A673 (cell line): ENCODE data around the gene ZBTB20.

Experiments used
- CTCF ChIP-seq: fragments of 300-800, 200-600 bp; sonication (generic); conservative IDR thresholded peaks from 2 replicates; pipeline ENCODE4 v1.5.1; 2017; ENCODE audit warnings: low read depth, mild to moderate bottlenecking, antibody characterized with exemption, low read length, moderate library complexity, mixed read lengths
- EZH2 ChIP-seq: fragments of 200-600 bp; sonication (generic); IDR thresholded peaks from 2 replicates; pipeline ENCODE4 v1.6.1; 2017; ENCODE audit warnings: borderline replicate concordance, low read depth, mild to moderate bottlenecking, mixed read lengths, antibody characterized with exemption, low read length; ENCODE audit not compliant: poor library complexity, severe bottlenecking

- TF ChIP-seq CTCF (no peak), EZH2 (no peak)
Observed at GRCh38 chr3:114365909-114366308, 781.2 kb downstream of the ZBTB20 start.
